NCI-H1092 treated with DMSO at 0.1 percent for 48 hours (cell line): ENCODE data around the gene ZNF689.
"Not testable (repeated sequence)": the region's sequence is repeated elsewhere in the genome, so short reads cannot be mapped to it uniquely, and the experiment has no call there.

ENCODE experiments used
- DNase-seq: peaks from one replicate; lab custom pipeline; 2025; lab: John Stamatoyannopoulos, UW

ZNF689 gene

GRCh38 chr16:30600215-30600614, 10.0 kb downstream of the ZNF689 start:
- no peak for DNase-seq

GRCh38 chr16:30592871-30593270, 17.3 kb downstream of the ZNF689 start:
- DNase-seq: no peak

DNA sequence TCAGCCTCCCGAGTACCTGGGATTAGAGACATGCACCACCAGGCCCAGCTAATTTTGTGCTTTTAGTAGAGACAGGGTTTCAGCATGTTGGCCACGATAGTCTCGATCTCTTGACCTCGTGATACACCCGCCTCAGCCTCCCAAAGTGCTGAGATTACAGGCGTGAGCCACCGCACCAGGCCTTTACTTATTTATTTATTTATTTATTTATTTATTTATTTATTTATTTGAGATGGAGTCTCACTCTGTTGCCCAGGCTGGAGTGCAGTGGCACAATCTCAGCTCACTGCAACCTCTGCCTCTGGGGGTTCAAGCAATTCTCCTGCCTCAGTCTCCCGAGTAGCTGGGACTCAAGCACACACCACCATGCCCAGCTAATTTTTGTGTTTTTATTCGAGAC, 19.3 kb downstream of the ZNF689 start:
- DNase-seq: not testable (repeated sequence)

DNA sequence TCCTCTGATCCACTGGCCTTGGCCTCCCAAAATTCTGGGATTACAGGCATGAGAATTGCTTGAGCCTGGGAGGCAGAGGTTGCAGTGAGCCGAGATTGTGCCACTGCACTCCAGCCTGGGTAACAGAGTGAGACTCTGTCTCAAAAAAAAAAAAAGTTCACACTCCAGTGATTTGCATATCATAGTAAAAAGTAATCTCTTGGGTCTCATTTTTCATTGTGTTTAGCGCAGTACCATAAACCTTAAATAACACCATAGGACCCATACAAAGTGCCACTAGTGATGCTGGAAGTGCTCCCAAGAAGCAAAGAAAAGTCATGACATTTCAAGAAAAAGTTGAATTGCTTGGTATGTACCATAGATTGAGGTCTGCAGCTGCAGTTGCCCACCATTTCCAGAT, 20.6 kb downstream of the ZNF689 start:
- not testable (repeated sequence) for DNase-seq

DNA sequence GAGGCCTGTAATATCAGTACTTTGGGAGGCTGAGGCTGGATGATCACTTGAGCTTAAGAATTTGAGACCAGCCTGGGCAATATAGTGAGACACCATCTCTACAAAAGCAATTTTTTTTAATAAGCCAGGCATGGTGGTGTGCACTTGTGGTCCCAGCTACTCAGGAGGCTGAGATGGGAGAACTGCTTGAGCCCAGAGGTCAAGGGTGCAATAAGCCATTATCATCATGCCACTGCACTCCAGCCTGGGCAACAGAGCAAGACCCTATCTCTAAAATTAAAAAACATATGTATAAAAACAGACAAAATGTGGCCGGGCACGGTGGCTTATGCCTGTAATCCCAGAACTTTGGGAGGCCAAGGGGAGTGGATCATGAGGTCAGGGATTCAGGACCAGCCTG, 21.5 kb downstream of the ZNF689 start:
- no peak for DNase-seq

DNA sequence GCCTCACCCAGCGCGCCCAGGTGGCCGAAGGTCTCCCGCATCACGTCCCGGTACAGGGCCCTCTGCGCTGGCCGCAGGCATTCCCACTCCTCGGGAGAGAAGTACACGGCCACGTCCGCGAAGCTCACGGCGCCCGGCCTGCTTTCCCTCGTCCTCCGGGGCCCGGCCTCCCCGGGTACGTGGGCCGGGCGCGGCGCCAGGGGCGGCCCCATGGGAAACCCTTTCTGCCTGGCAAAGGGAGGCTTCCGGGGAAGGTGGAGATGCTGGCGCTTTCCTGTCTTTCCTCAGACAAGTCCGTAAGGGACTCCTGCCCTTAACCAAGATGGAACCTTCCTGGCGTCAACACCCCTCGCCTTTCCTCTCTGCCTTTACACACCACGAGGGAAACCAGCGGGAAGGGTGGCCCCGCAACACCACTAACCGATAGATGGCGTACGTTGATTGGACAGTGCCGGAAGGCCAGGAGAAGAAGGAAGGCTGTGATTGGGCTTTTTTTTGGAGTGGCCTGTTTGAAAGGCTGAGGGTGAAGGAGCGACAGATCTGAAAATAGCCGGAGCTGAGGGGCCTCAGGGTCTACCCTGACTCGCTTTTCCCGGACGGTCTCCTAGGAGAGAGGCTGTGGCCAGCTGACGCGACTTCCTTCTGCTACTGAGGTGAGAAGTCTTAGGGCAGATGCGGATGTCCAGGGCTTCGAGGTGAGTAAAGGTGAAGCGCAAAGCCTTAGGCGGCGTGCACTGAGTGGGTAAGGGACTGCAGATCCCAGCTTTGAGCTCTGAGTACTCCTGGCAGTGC, 24.6 kb downstream of the ZNF689 start, which contains the start of gene ZNF785:
ZNF785 (minus strand) TSS at position 298 of the 792 bp plus-strand sequence; CDS start at position 212, 86 bp downstream.
- DNase-seq: peak; percentile 99

GRCh38 chr16:30585022-30585399, 25.2 kb downstream of the ZNF689 start:
- peak; percentile 63 for DNase-seq

- DNase-seq: no peak
Measured at GRCh38 chr16:30582611-30583340, 27.4 kb downstream of the ZNF689 start.

DNA sequence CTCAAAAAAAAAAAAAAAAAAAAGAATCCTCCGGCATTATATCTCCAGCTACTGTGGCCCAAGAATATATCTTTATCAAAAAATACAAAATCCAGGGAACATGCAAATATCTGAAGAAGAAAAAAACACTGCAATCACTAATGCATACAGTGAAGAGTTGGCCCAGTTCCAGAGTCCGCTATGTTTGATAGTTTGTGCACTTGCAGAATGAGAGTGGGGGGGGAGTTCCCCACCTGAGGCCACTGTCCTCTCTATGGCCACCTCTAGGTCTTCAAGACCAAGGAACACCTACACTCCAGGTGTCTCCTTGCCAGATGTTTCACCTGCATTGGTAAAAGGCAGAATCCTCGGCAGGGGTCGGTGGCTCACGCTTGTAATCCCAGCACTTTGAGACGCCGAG, 28.7 kb downstream of the ZNF689 start:
- DNase-seq: no peak

GRCh38 chr16:30574678-30575077, 35.5 kb downstream of the ZNF689 start:
- no peak for DNase-seq

DNA sequence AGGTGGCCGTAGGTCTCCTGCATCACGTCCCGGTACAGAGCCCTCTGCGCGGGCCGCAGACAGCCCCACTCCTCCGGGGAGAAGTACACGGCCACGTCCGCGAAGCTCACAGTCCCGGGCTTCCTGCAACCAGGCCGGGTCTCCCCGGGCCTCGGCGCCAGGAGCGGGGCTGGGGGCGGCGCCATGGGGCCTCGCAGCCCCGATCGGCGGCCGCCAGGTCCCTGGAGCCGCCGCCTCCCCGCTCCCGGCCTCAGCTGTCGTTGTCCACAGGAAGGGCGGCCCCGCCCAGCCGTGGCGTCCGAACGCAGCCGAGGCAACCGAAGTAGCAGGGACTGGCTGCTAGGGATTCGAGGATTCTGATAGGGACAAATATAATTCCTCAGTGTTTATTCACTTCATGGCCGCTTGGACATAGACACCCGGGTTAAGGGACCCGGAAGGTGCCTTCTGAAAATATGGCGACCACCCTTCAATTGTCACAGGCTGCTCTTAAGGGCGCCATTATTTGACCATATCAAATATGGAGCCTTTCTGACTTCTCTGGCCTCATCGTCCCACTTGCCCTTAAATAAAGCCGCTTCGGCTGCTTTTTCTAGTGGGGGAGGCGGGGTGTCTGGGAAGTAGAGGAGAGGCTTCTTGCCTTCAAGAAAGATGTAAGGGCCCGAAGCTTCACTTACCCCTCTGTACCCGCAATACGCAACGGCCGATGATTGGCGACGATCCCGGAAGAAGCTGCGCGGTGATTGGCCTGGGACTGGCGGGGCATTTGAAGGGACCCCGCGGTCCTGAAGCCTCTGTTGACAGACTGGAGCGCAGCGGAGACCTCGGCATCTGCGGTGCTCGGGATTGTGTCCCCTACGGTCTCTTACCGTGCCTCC, 38.5 kb downstream of the ZNF689 start, which contains the start of gene ZNF688:
ZNF688 (minus strand) TSS at position 270 of the 878 bp plus-strand sequence; CDS start at position 185, 85 bp downstream.
- DNase-seq: peak; percentile 96

DNA sequence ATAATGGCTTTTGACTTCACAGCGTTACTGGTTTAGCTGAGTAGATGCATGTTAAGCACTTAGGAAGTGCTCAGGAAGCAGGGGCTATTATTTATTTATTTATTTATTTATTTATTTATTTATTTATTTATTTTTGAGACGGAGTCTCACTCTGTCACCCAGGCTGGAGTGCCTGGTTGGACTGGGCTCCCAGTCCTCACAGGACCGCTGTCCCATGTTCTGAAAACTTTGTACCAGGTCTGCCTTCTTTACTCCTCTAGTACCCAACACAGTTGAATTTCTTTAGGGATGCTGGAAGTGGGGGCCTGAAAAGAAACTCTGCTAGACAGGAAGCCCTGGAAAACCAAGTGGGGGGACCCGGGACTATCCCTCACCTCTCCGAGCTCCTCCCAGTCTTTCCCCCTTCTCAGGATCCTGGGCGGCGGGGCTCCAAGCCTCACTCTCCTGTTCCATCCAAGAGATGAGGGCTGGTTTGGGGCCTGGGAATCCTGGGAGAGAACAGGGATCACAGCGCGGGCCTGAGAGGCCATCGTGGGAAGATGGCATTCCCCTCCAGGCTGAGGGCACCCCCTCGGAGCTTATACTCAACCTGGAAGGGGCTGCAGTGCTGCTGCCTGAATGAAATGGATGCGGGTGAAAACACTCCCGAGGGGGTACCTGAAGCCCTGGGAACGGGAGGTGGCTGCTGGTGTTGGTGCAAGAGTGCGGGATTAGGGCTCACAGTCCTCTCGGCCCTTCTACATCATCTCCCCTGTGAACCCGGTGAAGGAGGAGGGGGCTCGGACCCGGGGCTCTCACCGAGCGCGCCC, 39.3 kb downstream of the ZNF689 start:
- DNase-seq: peak; percentile 36

DNA sequence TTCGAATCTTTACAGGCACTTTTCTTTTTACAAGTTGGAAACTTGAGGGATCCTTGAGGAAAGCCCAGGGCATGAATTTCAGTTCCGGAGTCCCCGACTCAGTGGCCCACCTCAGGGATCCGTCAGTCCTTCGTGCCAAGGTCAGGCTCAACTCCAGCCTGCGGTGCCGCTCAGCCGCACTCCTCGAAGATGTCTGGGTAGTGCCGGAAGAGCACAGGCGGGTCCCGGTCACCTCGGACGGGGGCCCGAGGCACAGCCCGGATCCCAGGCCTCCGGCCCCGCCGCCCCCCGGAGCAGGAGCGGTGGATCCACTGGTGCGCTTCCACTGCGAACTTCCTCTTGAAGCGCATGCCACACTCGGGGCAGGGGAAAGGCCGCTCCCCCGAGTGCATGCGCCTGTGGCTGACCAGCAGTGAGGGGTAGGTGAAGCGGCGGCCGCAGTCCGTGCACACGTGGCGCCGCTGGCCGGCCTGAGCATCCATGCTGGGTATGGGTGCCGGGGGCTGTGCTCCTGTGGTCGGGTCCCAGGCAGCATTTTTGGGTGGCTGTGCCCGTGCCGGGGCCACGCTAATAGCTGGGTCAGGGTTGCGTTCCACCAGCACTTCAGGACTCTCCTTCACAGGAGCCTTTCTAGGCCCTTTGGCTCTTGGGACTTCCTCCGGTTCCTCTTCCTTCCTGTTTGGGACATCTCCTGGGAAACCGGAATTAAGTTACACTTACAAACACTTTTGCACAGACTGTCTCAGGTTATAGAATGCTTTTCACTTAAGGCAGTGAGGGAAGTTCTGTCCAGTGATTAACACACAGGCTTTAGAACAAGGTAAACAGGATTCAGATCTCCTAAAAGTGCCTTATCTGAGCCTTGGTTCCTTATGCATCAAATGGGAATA, 40.2 kb downstream of the ZNF689 start:
- DNase-seq: no peak

DNA sequence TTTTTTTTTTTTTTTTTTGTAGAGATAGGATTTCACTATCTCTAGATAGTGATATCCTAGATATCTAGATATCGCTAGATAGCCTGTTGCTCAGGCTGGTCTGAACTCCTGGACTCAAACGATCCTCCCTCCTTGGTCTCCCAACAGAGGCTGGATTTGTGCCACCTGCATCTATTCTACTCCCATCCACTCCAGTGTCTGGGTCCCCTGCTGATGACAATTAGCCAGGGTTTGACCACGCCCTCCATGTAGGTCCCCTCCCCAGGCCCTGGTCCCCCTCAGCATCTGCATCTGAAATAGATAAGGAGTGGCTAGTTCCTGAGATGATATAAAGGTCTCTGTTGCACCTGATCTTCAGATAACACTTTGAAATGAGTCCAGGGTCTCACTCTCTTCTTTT, 40.9 kb downstream of the ZNF689 start:
- DNase-seq: no peak

DNA sequence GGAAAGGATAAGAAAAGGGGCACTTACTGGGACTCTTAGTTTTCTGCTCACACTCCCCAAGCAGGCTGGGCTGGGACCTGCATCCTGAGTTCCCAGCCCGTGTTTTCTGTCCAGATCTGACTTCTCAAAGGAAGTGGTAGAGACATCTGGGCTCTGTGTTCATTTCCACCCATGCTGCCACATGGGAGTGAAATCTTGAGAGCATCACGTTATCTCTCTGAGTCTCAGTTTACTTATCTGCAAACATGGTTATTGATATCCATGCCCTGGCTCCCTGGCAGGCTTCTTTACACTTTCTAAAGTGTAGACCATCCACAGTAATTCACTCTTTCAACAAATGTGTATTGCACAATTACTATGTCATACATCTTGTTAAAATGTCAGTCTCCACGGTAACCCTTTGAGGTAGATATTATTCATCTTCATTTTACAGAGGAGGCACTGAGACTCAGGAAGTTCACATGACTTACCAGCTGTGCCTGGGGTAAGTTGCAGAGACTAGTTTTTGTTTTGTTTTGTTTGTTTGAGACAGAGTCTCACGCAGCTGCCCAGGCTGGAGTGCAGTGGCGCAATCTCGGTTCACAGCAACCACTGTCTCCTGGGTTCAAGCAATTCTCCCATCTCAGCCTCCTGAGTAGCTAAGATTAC, 42.1 kb downstream of the ZNF689 start:
- no peak for DNase-seq

GRCh38 chr16:30567160-30567990, 42.8 kb downstream of the ZNF689 start:
- no peak for DNase-seq

DNA sequence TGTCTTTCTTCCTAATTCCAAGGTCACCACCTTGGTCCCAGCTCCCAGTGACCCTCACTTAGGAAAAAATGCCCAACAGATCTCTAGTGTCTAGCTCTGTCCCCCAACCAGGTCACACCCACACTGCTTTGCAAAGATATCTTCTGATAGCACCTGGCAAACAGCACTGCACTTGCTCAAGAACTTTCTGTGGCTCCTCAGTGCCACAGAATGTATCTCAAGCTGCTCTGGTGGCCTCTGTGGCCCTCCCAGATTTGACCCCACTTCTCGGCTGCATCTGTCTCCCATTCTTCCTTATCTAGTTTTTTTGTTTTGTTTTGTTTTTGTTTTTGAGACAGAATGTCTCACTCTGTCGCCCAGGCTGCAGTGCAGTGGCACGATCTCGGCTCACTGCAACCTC, 43.7 kb downstream of the ZNF689 start:
- DNase-seq: no peak

DNA sequence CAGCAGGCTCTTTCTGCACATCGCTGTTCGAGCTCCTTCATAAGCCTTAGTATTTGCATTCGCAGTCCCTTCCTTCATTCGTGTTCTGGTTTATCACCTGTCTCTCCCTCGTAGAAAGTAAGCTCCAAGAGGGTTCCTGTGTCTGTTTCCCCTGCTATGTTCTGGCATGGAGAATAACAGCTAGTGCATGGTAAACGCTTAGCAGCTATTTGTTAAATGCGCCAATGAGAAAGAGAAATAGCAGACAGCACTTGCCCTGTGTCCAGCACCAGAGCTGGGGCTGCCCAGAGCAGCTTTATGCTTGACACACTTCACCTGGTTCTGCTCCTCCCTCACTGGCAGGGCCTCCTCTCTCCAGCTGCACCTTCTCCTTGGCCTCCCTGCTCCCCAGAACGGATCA, 44.2 kb downstream of the ZNF689 start:
- DNase-seq: no peak

DNA sequence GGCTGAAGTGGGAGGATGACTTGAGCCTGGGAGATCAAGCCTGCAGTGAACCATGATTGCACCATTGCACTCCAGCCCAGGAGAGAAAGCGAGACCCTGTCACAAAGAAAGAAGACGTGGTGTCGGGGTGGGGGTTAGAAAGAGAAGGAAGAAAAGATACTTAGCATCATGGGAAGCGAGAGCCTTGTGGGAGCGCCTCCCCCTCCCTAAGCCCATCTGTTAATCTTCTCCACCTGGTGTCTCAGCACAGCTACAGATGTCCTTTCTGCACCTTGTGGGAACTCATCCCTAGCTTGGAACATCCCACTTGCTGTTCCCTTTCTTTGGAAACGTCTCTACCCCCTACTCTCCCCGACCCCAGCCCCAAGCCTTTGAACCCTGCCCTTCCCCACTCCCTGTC, 44.7 kb downstream of the ZNF689 start:
- no peak for DNase-seq
